WTC11 (cell line): ENCODE data around the gene GLI2. TPM values are rescaled to one million over a fixed set of nuclear protein-coding genes. Genes with fewer than 3 reads are reported as not detected.

Source experiments
- ATAC-seq: fragments of 200-7000 bp; cut with Tn5 transposase; 2 replicates; pipeline ENCODE4 v1.10.0; 2021; ENCODE audit warnings: mild to moderate bottlenecking, moderate library complexity
- CTCF ChIA-PET: fragments of 300-600 bp; sonication (Branson Sonifier 250); formaldehyde crosslinking; loops from one replicate; lab custom pipeline; 2021; ENCODE audit warnings: antibody characterized with exemption; lab: Charles Lee
- POLR2A ChIA-PET: fragments of 350-600 bp; sonication (Branson Sonifier 250); formaldehyde crosslinking; loops from one replicate; lab custom pipeline; 2021; ENCODE audit warnings: antibody characterized with exemption; lab: Charles Lee
- DNase-seq: peaks from one replicate; pipeline ENCODE4 v3.0.0; 2021; ENCODE audit warnings: low spot score
- H3K27ac Mint-ChIP-seq: 2 replicates; pipeline ENCODE4 v1.8.0; 2021; ENCODE audit warnings: mixed read lengths
- H3K27me3 Mint-ChIP-seq: 2 replicates; pipeline ENCODE4 v1.8.0; 2021; ENCODE audit warnings: low read depth, mild to moderate bottlenecking, moderate library complexity, mixed read lengths
- H3K36me3 Mint-ChIP-seq: 2 replicates; pipeline ENCODE4 v1.8.0; 2021; ENCODE audit warnings: mixed read lengths
- H3K4me1 Mint-ChIP-seq: 2 replicates; pipeline ENCODE4 v1.8.0; 2022; ENCODE audit warnings: mixed read lengths
- H3K4me3 Mint-ChIP-seq: 2 replicates; pipeline ENCODE4 v1.8.0; 2021; ENCODE audit warnings: mild to moderate bottlenecking, moderate library complexity, mixed read lengths
- H3K9me3 Mint-ChIP-seq: 2 replicates; pipeline ENCODE4 v1.8.0; 2021; ENCODE audit warnings: mixed read lengths
- AFF4 ChIP-seq: sonication (generic); formaldehyde crosslinking; IDR thresholded peaks from 2 replicates; pipeline ENCODE4 v1.8.1; 2023; ENCODE audit warnings: mild to moderate bottlenecking, missing genetic modification reagents, borderline replicate concordance
- CDX4 ChIP-seq: fragments of 250-450 bp; sonication (Bioruptor Pico); IDR thresholded peaks from 2 replicates; pipeline ENCODE4 v1.9.0; 2021; ENCODE audit warnings: moderate library complexity, mild to moderate bottlenecking, inconsistent platforms, borderline replicate concordance
- CREB1 ChIP-seq: sonication (generic); formaldehyde crosslinking; IDR thresholded peaks from 2 replicates; pipeline ENCODE4 v1.8.0; 2023; ENCODE audit warnings: mild to moderate bottlenecking, missing genetic modification reagents
- ETV6 ChIP-seq: sonication (generic); formaldehyde crosslinking; IDR thresholded peaks from 2 replicates; pipeline ENCODE4 v1.8.1; 2022; ENCODE audit warnings: mild to moderate bottlenecking, missing genetic modification reagents
- FOXK1 ChIP-seq: sonication (generic); formaldehyde crosslinking; IDR thresholded peaks from 2 replicates; pipeline ENCODE4 v1.8.0; 2022; ENCODE audit warnings: mild to moderate bottlenecking, moderate library complexity, missing genetic modification reagents
- FOXP1 ChIP-seq: sonication (generic); formaldehyde crosslinking; IDR thresholded peaks from 2 replicates; pipeline ENCODE4 v1.8.0; 2022; ENCODE audit warnings: missing genetic modification reagents, mild to moderate bottlenecking, moderate library complexity, borderline replicate concordance
- FOXP4 ChIP-seq: sonication (generic); formaldehyde crosslinking; IDR thresholded peaks from 2 replicates; pipeline ENCODE4 v1.8.0; 2022; ENCODE audit warnings: mild to moderate bottlenecking, missing genetic modification reagents
- IRF2 ChIP-seq: sonication (generic); formaldehyde crosslinking; IDR thresholded peaks from 2 replicates; pipeline ENCODE4 v1.8.0; 2022; ENCODE audit warnings: low read depth, missing genetic modification reagents, borderline replicate concordance
- KAT7 ChIP-seq: sonication (generic); formaldehyde crosslinking; IDR thresholded peaks from 2 replicates; pipeline ENCODE4 v1.8.1; 2023; ENCODE audit warnings: missing genetic modification reagents, mild to moderate bottlenecking, borderline replicate concordance
- MAX ChIP-seq: sonication (generic); formaldehyde crosslinking; IDR thresholded peaks from 2 replicates; pipeline ENCODE4 v1.8.0; 2022; ENCODE audit warnings: mild to moderate bottlenecking, missing genetic modification reagents
- MLX ChIP-seq: sonication (generic); formaldehyde crosslinking; IDR thresholded peaks from 2 replicates; pipeline ENCODE4 v1.8.1; 2023; ENCODE audit warnings: mild to moderate bottlenecking, missing genetic modification reagents, moderate library complexity
- NFYB ChIP-seq: sonication (generic); formaldehyde crosslinking; conservative IDR thresholded peaks from 2 replicates; pipeline ENCODE4 v1.8.0; 2022; ENCODE audit warnings: low read depth, missing genetic modification reagents
- NR1H2 ChIP-seq: sonication (generic); formaldehyde crosslinking; IDR thresholded peaks from 2 replicates; pipeline ENCODE4 v1.9.0; 2021; ENCODE audit warnings: mild to moderate bottlenecking, moderate library complexity, missing genetic modification reagents
- SP1 ChIP-seq: sonication (generic); formaldehyde crosslinking; conservative IDR thresholded peaks from 2 replicates; pipeline ENCODE4 v1.8.1; 2022; ENCODE audit warnings: missing genetic modification reagents
- STAT6 ChIP-seq: sonication (generic); formaldehyde crosslinking; conservative IDR thresholded peaks from 2 replicates; pipeline ENCODE4 v1.8.1; 2023; ENCODE audit warnings: mild to moderate bottlenecking, low read depth, missing genetic modification reagents, moderate library complexity
- TP53 ChIP-seq: sonication (generic); formaldehyde crosslinking; IDR thresholded peaks from 2 replicates; pipeline ENCODE4 v1.8.1; 2023; ENCODE audit warnings: mild to moderate bottlenecking, missing genetic modification reagents
- ZNF281 ChIP-seq: sonication (generic); formaldehyde crosslinking; IDR thresholded peaks from 2 replicates; pipeline ENCODE4 v1.8.0; 2023; ENCODE audit warnings: mild to moderate bottlenecking, missing genetic modification reagents
- total RNA-seq: library from RNA; stranded (reverse); gene quantifications from 3 replicates; pipeline ENCODE4 v1.2.3, GENCODE V29; 2021

GLI2 gene
- total RNA-seq, 1 experiment from 2014 or later = 60.9 TPM

- TF ChIP-seq NR1H2 (CRISPR knock-in tag) = no peak
- no peak for TF ChIP-seq FOXP1
Observed at GRCh38 chr2:120740375-120740764, 4.7 kb downstream of the GLI2 start (continued).

GRCh38 chr2:120740765-120741524 is 5.3 kb downstream of the GLI2 start:
- Mint-ChIP-seq H3K27ac (peak overlapping the region; percentile 97), H3K27me3 (no peaks in the 10 kb centered on the region), H3K9me3 (no peaks in the 10 kb centered on the region), H3K36me3 (no peaks in the 10 kb centered on the region), H3K4me3 (peak overlapping the region; percentile 65), H3K4me1 (peaks cover 68% of the 10 kb centered on the region)
- ATAC-seq = peak; percentile 50
- DNase-seq = peak; percentile 71
- ChIA-PET POLR2A (interaction anchor here (0.7 to 1.6 kb wide), 2 partner anchors 334 to 391 kb away, joined by 3 to 8 read pairs; no protein-coding TSS in a partner anchor), CTCF (interaction anchor here (0.5 to 2.3 kb wide), 13 partner anchors 39 to 858 kb away, joined by 3 to 11 read pairs (median 4); no protein-coding TSS in a partner anchor)
- TF ChIP-seq TP53 (CRISPR knock-in tag) (0 out of 2 replicates have a peak, but pooled peaks have one; percentile 39), AFF4 (CRISPR knock-in tag) (peak; percentile 67; the same call in 1 of the 2 replicates), MAX (CRISPR knock-in tag) (peak; percentile 4; the same call in 1 of the 2 replicates), SP1 (CRISPR knock-in tag) (peak; percentile 46; the same call in 1 of the 2 replicates), CDX4 (no peak), STAT6 (CRISPR knock-in tag) (no peak), MLX (no peak), FOXK1 (no peak), ETV6 (no peak), KAT7 (CRISPR knock-in tag) (0 out of 2 replicates have a peak, but pooled peaks have one; percentile 38), FOXP1 (0 out of 2 replicates have a peak, but pooled peaks have one; percentile 43), CREB1 (CRISPR knock-in tag) (no peak), NFYB (no peak), FOXP4 (0 out of 2 replicates have a peak, but pooled peaks have one; percentile 15), IRF2 (CRISPR knock-in tag) (no peak), ZNF281 (CRISPR knock-in tag) (no peak)
